ENCODE measurements around the gene PHF2.

DNA sequence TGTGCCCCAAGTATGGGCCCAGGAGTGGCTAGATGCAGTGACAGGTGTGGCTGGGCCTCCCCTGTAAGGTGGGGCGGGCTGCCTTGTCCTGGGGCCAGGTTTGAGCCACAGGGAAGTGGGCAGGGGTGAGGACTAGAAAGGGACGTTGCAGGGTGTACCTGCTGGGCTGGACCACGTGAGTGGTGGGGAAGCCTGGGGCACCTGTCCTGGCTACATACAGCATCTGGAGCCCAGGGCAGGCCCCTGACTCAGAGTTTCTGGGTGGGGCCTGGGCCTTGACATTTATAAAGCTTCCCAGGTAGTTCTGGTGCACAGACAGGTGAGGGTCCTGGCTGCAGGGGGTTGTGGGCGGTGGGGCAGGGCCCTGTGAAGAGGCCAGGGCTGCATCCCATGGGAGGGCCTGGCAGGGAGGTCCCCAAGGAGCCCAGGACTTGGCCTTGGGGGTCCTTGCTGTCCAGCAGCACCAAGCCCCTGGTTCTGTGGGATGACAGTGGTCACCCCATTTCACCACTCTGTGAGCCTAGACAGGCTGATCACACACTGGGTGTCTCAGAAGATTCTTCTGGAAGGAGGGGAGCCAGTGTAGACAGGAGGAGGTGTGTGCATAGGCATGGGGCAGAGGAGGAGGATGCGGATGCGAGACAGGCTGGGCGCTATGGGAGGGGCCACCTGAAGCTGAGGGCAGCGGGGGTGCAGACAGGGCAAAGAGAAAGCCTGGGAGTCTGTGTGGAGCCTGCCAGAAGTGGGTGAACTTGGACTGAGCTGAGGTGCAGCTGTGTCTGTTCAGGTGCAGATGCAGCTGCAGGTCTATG, 94.0 kb downstream of the PHF2 start:
- TF ChIP-seq ELF1 (IDR thresholded peaks at IDR 0.05), result no peak
- no peak for TF ChIP-seq EZH2phosphoT487 (IDR thresholded peaks at IDR 0.05; ENCODE audit: borderline replicate concordance, low read depth)
- no peak for TF ChIP-seq RCOR1 (IDR thresholded peaks at IDR 0.05; ENCODE audit: low read length)
- no peak for TF ChIP-seq TEAD4 (IDR thresholded peaks at IDR 0.05; ENCODE audit: borderline replicate concordance, insufficient read depth)
- TF ChIP-seq, protein P1, sequence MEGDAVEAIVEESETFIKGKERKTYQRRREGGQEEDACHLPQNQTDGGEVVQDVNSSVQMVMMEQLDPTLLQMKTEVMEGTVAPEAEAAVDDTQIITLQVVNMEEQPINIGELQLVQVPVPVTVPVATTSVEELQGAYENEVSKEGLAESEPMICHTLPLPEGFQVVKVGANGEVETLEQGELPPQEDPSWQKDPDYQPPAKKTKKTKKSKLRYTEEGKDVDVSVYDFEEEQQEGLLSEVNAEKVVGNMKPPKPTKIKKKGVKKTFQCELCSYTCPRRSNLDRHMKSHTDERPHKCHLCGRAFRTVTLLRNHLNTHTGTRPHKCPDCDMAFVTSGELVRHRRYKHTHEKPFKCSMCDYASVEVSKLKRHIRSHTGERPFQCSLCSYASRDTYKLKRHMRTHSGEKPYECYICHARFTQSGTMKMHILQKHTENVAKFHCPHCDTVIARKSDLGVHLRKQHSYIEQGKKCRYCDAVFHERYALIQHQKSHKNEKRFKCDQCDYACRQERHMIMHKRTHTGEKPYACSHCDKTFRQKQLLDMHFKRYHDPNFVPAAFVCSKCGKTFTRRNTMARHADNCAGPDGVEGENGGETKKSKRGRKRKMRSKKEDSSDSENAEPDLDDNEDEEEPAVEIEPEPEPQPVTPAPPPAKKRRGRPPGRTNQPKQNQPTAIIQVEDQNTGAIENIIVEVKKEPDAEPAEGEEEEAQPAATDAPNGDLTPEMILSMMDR (IDR thresholded peaks at IDR 0.05), result no peak
- TF ChIP-seq RAD21 (IDR thresholded peaks at IDR 0.05; ENCODE audit: low read length), result no peak
- TF ChIP-seq, protein P2, sequence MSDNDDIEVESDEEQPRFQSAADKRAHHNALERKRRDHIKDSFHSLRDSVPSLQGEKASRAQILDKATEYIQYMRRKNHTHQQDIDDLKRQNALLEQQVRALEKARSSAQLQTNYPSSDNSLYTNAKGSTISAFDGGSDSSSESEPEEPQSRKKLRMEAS (IDR thresholded peaks at IDR 0.05; ENCODE audit: low read depth), result no peak

All from SK-N-SH (cell line).